HEK293 (cell line): ENCODE measurements around the gene ERGIC1.

Source experiments
- CTCF ChIA-PET: fragments of 350-600 bp; formaldehyde crosslinking; extraction: SDS; loops from one replicate; lab custom pipeline; 2021; ENCODE audit warnings: antibody characterized with exemption; lab: Yijun Ruan, JAX
- POLR2A ChIA-PET: fragments of 300-600 bp; formaldehyde crosslinking; extraction: SDS; loops from one replicate; lab custom pipeline; 2020; ENCODE audit warnings: antibody characterized with exemption, inconsistent platforms; lab: Yijun Ruan, JAX
- H3K27ac ChIP-seq: fragments of 200-500 bp; sonication (Bioruptor generic); 2 replicates; pipeline ENCODE4 v1.5.1; 2014; ENCODE audit warnings: low read depth, low read length, control low read depth, inconsistent platforms; ENCODE audit errors: extremely low read depth
- H3K36me3 ChIP-seq, 2 experiments: fragments of 200-500 bp in 1 of 2; sonication (Bioruptor generic) in 1 of 2; 1 replicate in 1 of 2; 2 replicates in 1 of 2; pipeline ENCODE4 v1.5.1; 2014 to 2017; ENCODE audit warnings: inconsistent platforms in 2 of 2, low read length in 2 of 2; ENCODE audit not compliant: control insufficient read depth in 2 of 2, insufficient read depth in 1 of 2
- H3K4me1 ChIP-seq: fragments of 200-500 bp; sonication (Bioruptor generic); 2 replicates; pipeline ENCODE4 v1.5.1; 2014; ENCODE audit warnings: mild to moderate bottlenecking, low read length, inconsistent platforms; ENCODE audit not compliant: control insufficient read depth, insufficient read depth
- H3K4me3 ChIP-seq: 2 replicates; pipeline ENCODE4 v1.5.1; 2011; ENCODE audit warnings: low read depth, mild to moderate bottlenecking, control low read depth, low read length, moderate library complexity
- H3K9me3 ChIP-seq: fragments of 200-500 bp; sonication (Bioruptor generic); 2 replicates; pipeline ENCODE4 v1.5.1; 2014; ENCODE audit warnings: low read depth, low read length, inconsistent platforms; ENCODE audit not compliant: control insufficient read depth, insufficient read depth
- EGR2 ChIP-seq: fragments of 450-650 bp; formaldehyde crosslinking; IDR thresholded peaks from 2 replicates; pipeline ENCODE4 v1.5.1; 2016; ENCODE audit warnings: low read depth, missing biosample characterization, missing genetic modification characterization
- GLIS1 ChIP-seq: fragments of 450-650 bp; formaldehyde crosslinking; IDR thresholded peaks from 2 replicates; pipeline ENCODE4 v1.5.1; 2016; ENCODE audit warnings: missing biosample characterization, missing genetic modification characterization
- SCRT2 ChIP-seq: fragments of 450-650 bp; formaldehyde crosslinking; IDR thresholded peaks from 2 replicates; pipeline ENCODE4 v1.5.1; 2016; ENCODE audit warnings: missing biosample characterization, missing genetic modification characterization
- SP2 ChIP-seq: fragments of 450-650 bp; formaldehyde crosslinking; IDR thresholded peaks from 2 replicates; pipeline ENCODE4 v1.5.1; 2016; ENCODE audit warnings: missing biosample characterization, missing genetic modification characterization
- ZFHX2 ChIP-seq: fragments of 450-650 bp; formaldehyde crosslinking; conservative IDR thresholded peaks from 2 replicates; pipeline ENCODE4 v1.5.1; 2016; ENCODE audit warnings: missing biosample characterization, missing genetic modification characterization
- ZIC2 ChIP-seq: fragments of 450-650 bp; formaldehyde crosslinking; IDR thresholded peaks from 2 replicates; pipeline ENCODE4 v1.5.1; 2016; ENCODE audit warnings: missing biosample characterization, missing genetic modification characterization
- ZNF10 ChIP-seq: fragments of 450-650 bp; formaldehyde crosslinking; IDR thresholded peaks from 2 replicates; pipeline ENCODE4 v1.5.1; 2017; ENCODE audit warnings: missing biosample characterization, missing genetic modification characterization
- ZNF2 ChIP-seq: fragments of 450-650 bp; formaldehyde crosslinking; IDR thresholded peaks from 2 replicates; pipeline ENCODE4 v1.5.1; 2016; ENCODE audit warnings: missing biosample characterization, missing genetic modification characterization
- ZNF416 ChIP-seq: fragments of 450-650 bp; formaldehyde crosslinking; IDR thresholded peaks from 2 replicates; pipeline ENCODE4 v1.5.1; 2016; ENCODE audit warnings: missing biosample characterization, missing genetic modification characterization
- TF ChIP-seq, protein P1 (sequence below): fragments of 450-650 bp; formaldehyde crosslinking; IDR thresholded peaks from 2 replicates; pipeline ENCODE4 v1.5.1; 2016; ENCODE audit warnings: missing biosample characterization, missing genetic modification characterization, borderline replicate concordance
- TF ChIP-seq, protein P2 (sequence below): fragments of 450-650 bp; formaldehyde crosslinking; IDR thresholded peaks from 2 replicates; pipeline ENCODE4 v1.5.1; 2016; ENCODE audit warnings: missing biosample characterization, missing genetic modification characterization

The ERGIC1 gene

DNA sequence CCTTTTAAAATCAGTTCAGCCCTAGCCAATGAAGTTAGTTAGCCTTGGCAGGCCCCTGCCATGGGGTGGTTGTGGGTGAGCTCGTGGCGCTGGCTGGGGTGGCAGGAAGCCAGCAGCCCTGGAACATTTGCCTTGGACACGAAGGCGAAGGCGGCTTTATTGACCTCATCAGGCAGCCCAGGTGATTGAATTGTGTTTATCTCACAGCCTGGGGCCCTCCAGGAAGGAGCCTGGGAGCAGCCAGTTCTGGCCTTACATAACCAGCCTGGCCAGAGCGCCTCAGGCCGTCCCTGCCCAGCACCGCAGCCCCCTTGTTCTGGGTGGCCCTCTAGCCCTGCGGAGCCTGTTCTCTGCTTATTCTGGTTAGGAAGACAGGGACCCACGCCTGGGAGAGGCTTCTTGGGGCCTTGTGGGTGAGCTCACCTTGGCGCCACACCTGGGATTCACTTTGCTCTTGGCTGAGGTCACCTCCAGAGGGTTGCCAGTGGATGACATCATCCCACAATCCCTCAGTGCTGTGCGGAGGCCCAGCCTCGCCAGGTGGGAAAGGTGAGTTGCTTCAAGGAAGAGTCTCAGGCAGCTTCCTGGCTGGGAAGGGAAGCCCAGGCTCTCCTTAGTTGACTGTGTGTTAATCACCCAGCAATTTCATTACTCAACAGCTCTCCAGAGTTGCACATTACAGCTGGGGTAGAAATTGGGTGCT is 70.7 kb downstream of the ERGIC1 start (continued):
- TF ChIP-seq, protein P1, sequence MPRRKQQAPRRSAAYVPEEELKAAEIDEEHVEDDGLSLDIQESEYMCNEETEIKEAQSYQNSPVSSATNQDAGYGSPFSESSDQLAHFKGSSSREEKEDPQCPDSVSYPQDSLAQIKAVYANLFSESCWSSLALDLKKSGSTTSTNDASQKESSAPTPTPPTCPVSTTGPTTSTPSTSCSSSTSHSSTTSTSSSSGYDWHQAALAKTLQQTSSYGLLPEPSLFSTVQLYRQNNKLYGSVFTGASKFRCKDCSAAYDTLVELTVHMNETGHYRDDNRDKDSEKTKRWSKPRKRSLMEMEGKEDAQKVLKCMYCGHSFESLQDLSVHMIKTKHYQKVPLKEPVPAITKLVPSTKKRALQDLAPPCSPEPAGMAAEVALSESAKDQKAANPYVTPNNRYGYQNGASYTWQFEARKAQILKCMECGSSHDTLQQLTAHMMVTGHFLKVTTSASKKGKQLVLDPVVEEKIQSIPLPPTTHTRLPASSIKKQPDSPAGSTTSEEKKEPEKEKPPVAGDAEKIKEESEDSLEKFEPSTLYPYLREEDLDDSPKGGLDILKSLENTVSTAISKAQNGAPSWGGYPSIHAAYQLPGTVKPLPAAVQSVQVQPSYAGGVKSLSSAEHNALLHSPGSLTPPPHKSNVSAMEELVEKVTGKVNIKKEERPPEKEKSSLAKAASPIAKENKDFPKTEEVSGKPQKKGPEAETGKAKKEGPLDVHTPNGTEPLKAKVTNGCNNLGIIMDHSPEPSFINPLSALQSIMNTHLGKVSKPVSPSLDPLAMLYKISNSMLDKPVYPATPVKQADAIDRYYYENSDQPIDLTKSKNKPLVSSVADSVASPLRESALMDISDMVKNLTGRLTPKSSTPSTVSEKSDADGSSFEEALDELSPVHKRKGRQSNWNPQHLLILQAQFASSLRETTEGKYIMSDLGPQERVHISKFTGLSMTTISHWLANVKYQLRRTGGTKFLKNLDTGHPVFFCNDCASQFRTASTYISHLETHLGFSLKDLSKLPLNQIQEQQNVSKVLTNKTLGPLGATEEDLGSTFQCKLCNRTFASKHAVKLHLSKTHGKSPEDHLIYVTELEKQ (tag by site-specific recombination): no peak

- Histone ChIP-seq H3K36me3 (peaks cover 0 to 5% of the 10 kb centered on the region in 2 experiments; a peak in 2 of 3 replicates), H3K4me1 (peaks cover 14% of the 10 kb centered on the region; the same call in 1 of the 2 replicates), H3K4me3 (no peak overlapping the region), H3K9me3 (no peaks in the 10 kb centered on the region), H3K27ac (no peak overlapping the region)
- ChIA-PET CTCF (interaction anchor here (0.6 to 3.2 kb wide), 10 partner anchors 26 to 245 kb away, joined by 3 to 20 read pairs (median 4); partner anchors contain the start of genes ATP6V0E1 and DUSP1), POLR2A (interaction anchor here (1.5 to 3.7 kb wide), 3 partner anchors 128 to 141 kb away, joined by 5 to 80 read pairs (median 16); partner anchors contain the start of gene DUSP1)
- peak; percentile 20; the same call in 1 of the 2 replicates for TF ChIP-seq SP2 (tag by site-specific recombination)
- TF ChIP-seq ZNF2: no peak
Observed at GRCh38 chr5:172905346-172906140, 71.5 kb downstream of the ERGIC1 start.

DNA sequence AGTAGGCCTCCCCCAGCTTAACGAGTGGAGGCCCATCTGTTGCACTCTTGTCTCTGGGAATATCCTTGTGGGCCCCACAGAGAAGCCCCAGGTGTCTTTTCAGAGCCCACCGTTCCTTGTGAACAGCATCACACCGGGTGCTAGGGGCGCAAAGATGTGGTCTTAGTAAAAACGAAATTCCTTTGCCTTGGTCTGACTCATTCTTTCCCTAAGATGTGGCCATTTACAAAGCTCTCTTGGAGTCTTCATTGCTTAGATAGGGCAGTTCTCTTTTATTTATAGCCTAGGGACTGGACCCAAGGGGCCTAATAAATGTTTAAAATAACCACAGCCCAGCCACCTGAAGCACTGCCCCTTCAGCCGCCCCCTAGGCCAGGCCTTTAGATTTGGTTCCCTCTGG is 72.4 kb downstream of the ERGIC1 start:
- CTCF ChIA-PET: interaction anchor here (0.5 to 3.2 kb wide), 4 partner anchors 25 to 190 kb away, joined by 3 to 20 read pairs (median 10); no protein-coding TSS in a partner anchor
- POLR2A ChIA-PET: interaction anchor here (3.7 kb wide), 1 partner anchor 136 kb away, joined by 80 read pairs; the partner anchor contains the start of gene DUSP1
- Histone ChIP-seq H3K9me3 (no peaks in the 10 kb centered on the region), H3K4me1 (peaks cover 14% of the 10 kb centered on the region; the same call in 1 of the 2 replicates), H3K4me3 (no peak overlapping the region), H3K27ac (no peak overlapping the region), H3K36me3 (peaks cover 0 to 5% of the 10 kb centered on the region in 2 experiments; a peak in 2 of 3 replicates)
- TF ChIP-seq SCRT2 (0 out of 2 replicates have a peak, but pooled peaks have one; percentile 30), GLIS1 (peak; percentile 75), ZNF416 (tag by site-specific recombination) (no peak)
- TF ChIP-seq, protein P2, sequence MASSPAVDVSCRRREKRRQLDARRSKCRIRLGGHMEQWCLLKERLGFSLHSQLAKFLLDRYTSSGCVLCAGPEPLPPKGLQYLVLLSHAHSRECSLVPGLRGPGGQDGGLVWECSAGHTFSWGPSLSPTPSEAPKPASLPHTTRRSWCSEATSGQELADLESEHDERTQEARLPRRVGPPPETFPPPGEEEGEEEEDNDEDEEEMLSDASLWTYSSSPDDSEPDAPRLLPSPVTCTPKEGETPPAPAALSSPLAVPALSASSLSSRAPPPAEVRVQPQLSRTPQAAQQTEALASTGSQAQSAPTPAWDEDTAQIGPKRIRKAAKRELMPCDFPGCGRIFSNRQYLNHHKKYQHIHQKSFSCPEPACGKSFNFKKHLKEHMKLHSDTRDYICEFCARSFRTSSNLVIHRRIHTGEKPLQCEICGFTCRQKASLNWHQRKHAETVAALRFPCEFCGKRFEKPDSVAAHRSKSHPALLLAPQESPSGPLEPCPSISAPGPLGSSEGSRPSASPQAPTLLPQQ (tag by site-specific recombination): 0 out of 2 replicates have a peak, but pooled peaks have one; percentile 34

- Histone ChIP-seq H3K4me1 (peaks cover 14% of the 10 kb centered on the region; the same call in 1 of the 2 replicates), H3K27ac (no peak overlapping the region), H3K4me3 (no peak overlapping the region), H3K9me3 (no peaks in the 10 kb centered on the region)
- ChIA-PET POLR2A (interaction anchor here (3.7 kb wide), 1 partner anchor 137 kb away, joined by 80 read pairs; the partner anchor contains the start of gene DUSP1), CTCF (interaction anchor here (0.5 to 3.2 kb wide), 3 partner anchors 25 to 190 kb away, joined by 3 to 20 read pairs (median 17); no protein-coding TSS in a partner anchor)
- no peak for TF ChIP-seq ZNF10 (tag by site-specific recombination)
- 0 out of 2 replicates have a peak, but pooled peaks have one; percentile 19 for TF ChIP-seq SP2 (tag by site-specific recombination)
- peak; percentile 74 for TF ChIP-seq EGR2 (tag by site-specific recombination)
- TF ChIP-seq ZIC2 (tag by site-specific recombination): peak; percentile 87
- TF ChIP-seq ZFHX2 (tag by site-specific recombination): peak; percentile 59
- TF ChIP-seq, all 188 proteins: peak for 4
- H3K36me3 ChIP-seq: peaks cover 0 to 5% of the 10 kb centered on the region in 2 experiments; a peak in 2 of 3 replicates
Observed at GRCh38 chr5:172906888-172907287, 72.8 kb downstream of the ERGIC1 start.
